GM12875 (cell line): ENCODE data around the gene DENND5B.
"Not testable (repeated sequence)": the region's sequence is repeated elsewhere in the genome, so short reads cannot be mapped to it uniquely, and the experiment has no call there.

ENCODE experiments used
- H3K4me3 ChIP-seq: one replicate; pipeline ENCODE4 v1.5.1; 2011; ENCODE audit warnings: low read depth, low read length, control low read depth
- TF ChIP-seq, protein P1 (sequence below): IDR thresholded peaks from 2 replicates; pipeline ENCODE4 v1.5.1; 2011; ENCODE audit warnings: low read depth, mild to moderate bottlenecking, control low read depth, inconsistent platforms, low read length, moderate library complexity, borderline replicate concordance; ENCODE audit not compliant: insufficient read depth

The DENND5B gene

DNA sequence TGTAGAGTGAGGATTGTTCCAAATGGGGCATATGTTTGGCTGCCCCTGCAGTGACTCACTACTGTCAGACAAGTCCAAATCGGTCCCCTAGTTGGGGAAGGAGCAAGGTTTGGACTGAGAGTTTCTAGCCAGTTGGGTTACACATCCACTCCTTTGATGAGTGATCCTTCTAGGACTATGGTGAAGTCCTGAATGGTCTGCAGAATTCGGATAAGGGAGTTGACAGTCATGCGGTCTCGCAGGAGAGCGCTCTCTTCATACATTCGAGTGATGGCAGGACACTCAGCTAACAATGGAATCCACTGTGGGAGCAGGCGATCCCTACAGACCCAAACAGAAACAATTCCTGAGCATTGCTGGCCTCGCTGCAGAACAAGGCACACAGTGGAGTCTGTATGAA, 203.5 kb downstream of the DENND5B start:
- H3K4me3 ChIP-seq: no peak overlapping the region
- TF ChIP-seq, protein P1, sequence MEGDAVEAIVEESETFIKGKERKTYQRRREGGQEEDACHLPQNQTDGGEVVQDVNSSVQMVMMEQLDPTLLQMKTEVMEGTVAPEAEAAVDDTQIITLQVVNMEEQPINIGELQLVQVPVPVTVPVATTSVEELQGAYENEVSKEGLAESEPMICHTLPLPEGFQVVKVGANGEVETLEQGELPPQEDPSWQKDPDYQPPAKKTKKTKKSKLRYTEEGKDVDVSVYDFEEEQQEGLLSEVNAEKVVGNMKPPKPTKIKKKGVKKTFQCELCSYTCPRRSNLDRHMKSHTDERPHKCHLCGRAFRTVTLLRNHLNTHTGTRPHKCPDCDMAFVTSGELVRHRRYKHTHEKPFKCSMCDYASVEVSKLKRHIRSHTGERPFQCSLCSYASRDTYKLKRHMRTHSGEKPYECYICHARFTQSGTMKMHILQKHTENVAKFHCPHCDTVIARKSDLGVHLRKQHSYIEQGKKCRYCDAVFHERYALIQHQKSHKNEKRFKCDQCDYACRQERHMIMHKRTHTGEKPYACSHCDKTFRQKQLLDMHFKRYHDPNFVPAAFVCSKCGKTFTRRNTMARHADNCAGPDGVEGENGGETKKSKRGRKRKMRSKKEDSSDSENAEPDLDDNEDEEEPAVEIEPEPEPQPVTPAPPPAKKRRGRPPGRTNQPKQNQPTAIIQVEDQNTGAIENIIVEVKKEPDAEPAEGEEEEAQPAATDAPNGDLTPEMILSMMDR: no peak

DNA sequence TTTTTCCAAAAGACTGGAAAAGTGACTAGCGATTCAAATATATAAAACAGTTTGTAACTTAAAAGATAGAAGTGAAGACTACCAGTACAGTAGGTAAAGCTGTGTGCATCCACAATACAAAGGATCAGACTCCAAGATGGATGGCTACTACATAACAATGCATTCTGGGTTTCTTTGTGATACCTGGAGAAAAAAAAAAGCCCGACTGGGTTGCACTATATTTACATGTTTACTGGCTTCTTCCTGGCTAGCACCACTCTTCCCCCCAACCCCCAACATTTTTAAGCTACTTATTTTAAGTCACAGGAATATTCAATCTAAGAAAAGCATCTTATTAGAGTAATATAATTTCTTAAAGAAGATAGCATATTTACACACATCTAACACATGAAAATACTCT, 203.9 kb downstream of the DENND5B start:
- H3K4me3 ChIP-seq: no peak overlapping the region
- TF ChIP-seq, protein P1: no peak

DNA sequence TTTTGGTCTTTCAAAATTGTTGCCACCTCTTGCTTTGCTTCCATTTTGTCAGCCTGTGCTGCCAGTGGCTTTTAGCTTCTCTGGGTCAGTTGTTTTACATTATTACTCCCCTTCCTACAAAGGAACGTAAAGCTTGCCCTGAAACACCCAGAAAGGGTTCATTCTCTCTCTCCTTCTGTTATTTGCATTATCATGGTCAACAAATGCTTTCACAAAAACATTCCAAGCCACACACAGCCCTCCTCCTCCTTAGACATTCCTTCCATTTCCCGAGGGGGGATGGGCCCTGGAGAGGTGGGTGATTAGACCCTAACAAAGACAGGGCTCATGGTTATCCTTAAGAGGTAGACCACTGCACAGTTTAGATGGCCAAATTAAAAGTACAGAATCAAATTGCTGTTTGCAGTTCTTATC, 204.6 kb downstream of the DENND5B start:
- no peak overlapping the region for H3K4me3 ChIP-seq
- TF ChIP-seq, protein P1: no peak

DNA sequence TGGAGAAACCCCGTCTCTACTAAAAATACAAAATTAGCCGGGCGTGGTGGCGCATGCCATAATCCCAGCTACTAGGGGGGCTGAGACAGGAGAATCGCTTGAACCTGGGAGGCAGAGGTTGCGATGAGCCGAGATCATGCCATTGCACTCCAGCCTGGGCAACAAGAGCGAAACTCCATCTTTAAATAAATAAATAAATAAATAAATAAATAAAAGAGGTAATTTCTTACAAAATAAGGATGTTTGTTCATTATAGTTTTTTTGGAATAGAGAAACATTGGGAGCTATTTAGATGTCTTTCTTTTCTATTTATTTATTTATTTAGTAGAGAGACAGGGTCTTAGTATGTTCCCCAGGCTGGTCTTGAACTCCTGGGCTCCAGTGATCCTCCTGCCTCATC, 213.7 kb downstream of the DENND5B start:
- not testable (repeated sequence) for H3K4me3 ChIP-seq

DNA sequence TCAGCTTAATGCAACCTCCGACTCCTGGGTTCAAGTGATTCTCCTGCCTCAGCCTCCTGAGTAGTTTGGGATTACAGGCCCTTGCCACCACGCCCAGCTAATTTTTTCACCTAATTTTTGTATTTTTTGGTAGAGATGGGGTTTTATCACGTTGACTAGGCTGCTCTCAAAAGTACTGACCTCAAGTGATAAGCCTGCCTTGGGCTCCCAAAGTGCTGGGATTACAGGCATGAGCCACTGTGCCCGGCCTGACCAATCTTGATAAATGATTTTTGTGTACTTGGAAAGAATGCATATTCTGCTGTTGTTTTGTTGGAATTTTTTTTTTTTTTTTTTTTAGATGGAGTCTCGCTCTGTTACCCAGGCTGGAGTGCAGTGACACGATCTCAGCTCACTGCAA, 215.5 kb downstream of the DENND5B start:
- H3K4me3 ChIP-seq: not testable (repeated sequence)

DNA sequence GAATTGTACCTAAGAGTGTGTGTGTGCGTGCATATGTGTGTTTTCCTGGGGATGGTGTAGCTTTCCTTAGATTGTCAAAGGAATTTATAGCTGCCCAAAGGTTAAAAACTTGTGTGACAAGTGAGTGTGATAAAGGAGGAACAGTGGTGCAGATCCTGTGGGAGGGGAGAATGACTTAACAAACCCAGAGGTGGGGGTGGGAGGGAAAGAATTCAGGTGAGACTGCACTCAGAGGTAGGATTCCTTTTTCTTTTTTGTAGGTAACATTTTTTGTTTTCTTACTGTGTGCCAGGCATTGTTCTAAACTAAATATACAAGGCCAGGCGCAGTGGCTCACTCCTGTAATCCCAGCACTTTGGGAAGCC, 219.7 kb downstream of the DENND5B start:
- H3K4me3 ChIP-seq: no peak overlapping the region
- TF ChIP-seq, protein P1: no peak

DNA sequence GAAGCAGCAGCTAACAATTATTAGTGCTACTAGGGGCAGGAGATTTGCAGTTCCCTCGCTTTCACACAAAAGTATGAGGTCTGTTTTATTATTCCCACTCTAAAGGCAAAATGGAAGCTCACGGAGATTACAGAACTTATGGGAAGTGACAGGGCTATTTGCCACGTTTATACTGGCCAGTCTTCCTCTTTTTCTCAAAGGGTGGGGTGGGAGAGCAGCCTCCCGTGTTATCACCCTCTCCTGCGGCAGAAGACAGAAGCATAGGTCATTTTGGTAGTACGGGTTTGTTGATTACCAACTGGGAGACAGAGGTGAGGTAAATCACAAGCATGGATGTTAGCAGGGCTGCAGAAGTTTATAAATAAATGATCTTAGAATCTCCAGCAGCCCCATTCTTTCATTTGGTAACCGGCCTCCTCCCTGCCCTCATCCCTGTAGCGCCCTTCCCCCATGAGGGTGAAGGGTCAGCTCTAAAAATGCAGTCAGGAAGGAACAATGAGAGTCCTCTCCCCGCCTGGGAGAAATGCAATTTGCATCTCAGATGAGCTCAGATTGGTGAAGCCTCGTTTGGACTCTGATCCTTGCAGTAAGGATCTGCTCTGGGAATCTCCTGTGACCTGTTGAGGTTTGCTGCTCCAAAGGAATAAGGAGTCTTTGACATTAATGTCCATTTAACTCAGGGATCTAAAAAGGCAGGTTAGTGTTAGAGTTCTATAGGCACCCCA, 220.2 kb downstream of the DENND5B start:
- TF ChIP-seq, protein P1: no peak
- no peak overlapping the region for H3K4me3 ChIP-seq

DNA sequence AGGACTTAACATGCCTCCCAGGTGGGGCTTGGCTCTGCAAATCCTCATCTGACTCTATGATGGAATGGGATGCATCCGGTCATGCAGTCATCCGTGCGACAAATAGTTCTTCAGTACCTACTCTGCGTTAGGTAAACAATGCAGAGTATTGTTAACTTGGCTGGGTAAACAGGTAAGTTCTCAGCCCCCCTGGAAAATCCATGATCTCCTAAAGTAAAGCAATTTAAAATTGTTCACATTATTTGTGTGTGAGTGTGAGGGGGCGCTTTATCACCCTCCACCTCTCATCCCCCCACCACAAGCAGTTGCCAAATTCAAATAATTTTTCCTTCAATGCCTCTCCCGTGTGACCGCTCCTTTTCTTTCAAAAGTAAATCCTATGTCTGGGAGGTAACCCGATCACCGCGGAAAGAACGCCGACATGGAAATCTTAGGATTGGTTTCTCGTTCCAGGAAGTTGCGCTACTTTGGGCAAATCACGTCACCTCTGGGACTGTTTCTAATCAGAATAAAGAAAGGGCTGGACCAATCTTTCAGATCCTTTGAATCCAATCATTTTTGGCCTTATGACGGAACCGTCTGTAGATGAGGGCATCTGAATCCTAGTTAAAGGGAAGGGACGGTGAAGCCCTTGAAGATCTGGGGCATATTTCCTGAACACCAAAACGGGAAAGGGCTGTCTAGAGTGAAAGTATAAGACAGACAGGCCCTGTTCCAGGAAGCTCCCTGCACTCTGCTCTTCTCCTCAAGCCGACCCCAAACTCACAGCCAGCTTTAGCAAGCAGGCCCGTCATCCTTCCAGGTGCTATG, 221.0 kb downstream of the DENND5B start:
- TF ChIP-seq, protein P1: no peak
- no peak overlapping the region for H3K4me3 ChIP-seq
